Osteocyte (in vitro differentiated cells): ENCODE results near the gene BANF2. TPM values are rescaled to one million over a fixed set of nuclear protein-coding genes. Genes with fewer than 3 reads are reported as not detected.
A peak's percentile ranks its signal among the peaks of the same experiment; 100 is the strongest.

Experiments
- DNase-seq: peaks from one replicate; pipeline ENCODE4 v3.0.0; 2021; ENCODE audit warnings: mixed read lengths; ENCODE audit not compliant: unreplicated experiment; ENCODE audit errors: extremely low spot score
- H3K27ac Mint-ChIP-seq: one replicate; pipeline ENCODE4 v1.8.0; 2021; ENCODE audit warnings: mild to moderate bottlenecking, mixed read lengths; ENCODE audit not compliant: unreplicated experiment
- H3K27me3 Mint-ChIP-seq: one replicate; pipeline ENCODE4 v1.8.0; 2021; ENCODE audit warnings: mixed read lengths; ENCODE audit not compliant: unreplicated experiment
- H3K36me3 Mint-ChIP-seq: one replicate; pipeline ENCODE4 v1.8.0; 2021; ENCODE audit warnings: mixed read lengths; ENCODE audit not compliant: unreplicated experiment
- H3K4me1 Mint-ChIP-seq: one replicate; pipeline ENCODE4 v1.8.0; 2021; ENCODE audit warnings: mixed read lengths; ENCODE audit not compliant: unreplicated experiment
- H3K4me3 Mint-ChIP-seq: one replicate; pipeline ENCODE4 v1.8.0; 2021; ENCODE audit warnings: mild to moderate bottlenecking, moderate library complexity, mixed read lengths; ENCODE audit not compliant: unreplicated experiment
- H3K9me3 Mint-ChIP-seq: one replicate; pipeline ENCODE4 v1.8.0; 2021; ENCODE audit warnings: mixed read lengths; ENCODE audit not compliant: unreplicated experiment
- CTCF ChIP-seq: fragments of 200-600 bp; sonication (generic); IDR thresholded peaks from 2 replicates; pipeline ENCODE4 v1.5.0; 2021; ENCODE audit warnings: antibody characterized with exemption, mild to moderate bottlenecking, moderate library complexity
- total RNA-seq: library from RNA; stranded (reverse); gene quantifications from 2 replicates; pipeline ENCODE4 v1.2.1, GENCODE V29; 2021

BANF2 gene
- total RNA-seq, 1 donor from 2014 or later: not detected

GRCh38 chr20:17682889-17683198, 16.9 kb upstream of the BANF2 start:
- H3K4me1 Mint-ChIP-seq: peaks cover 28% of the 10 kb centered on the region
- peaks cover 11% of the 10 kb centered on the region for H3K36me3 Mint-ChIP-seq
- H3K27me3 Mint-ChIP-seq: peaks cover 42% of the 10 kb centered on the region
- no peak overlapping the region for H3K27ac Mint-ChIP-seq
- TF ChIP-seq CTCF: no peak
- H3K4me3 Mint-ChIP-seq: peak overlapping the region; percentile 75
- DNase-seq: no peak
- peaks cover 3% of the 10 kb centered on the region for H3K9me3 Mint-ChIP-seq

- no peak for TF ChIP-seq CTCF
- H3K4me3 Mint-ChIP-seq: peak overlapping the region; percentile 75
- no peak for DNase-seq
- peaks cover 23% of the 10 kb centered on the region for H3K4me1 Mint-ChIP-seq
- peaks cover 8% of the 10 kb centered on the region for H3K36me3 Mint-ChIP-seq
- peaks cover 4% of the 10 kb centered on the region for H3K9me3 Mint-ChIP-seq
- H3K27me3 Mint-ChIP-seq: peaks cover 43% of the 10 kb centered on the region
- H3K27ac Mint-ChIP-seq: no peak overlapping the region
These were observed 16.3 kb upstream of the BANF2 start for GRCh38 chr20:17683218-17684076.

GRCh38 chr20:17684077-17684888, 15.5 kb upstream of the BANF2 start:
- Mint-ChIP-seq H3K9me3 (peaks cover 4% of the 10 kb centered on the region), H3K4me1 (peaks cover 17% of the 10 kb centered on the region), H3K4me3 (no peak overlapping the region), H3K27ac (no peak overlapping the region), H3K36me3 (peaks cover 5% of the 10 kb centered on the region), H3K27me3 (peaks cover 47% of the 10 kb centered on the region)
- no peak for DNase-seq
- no peak for TF ChIP-seq CTCF

GRCh38 chr20:17685168-17685567, 14.6 kb upstream of the BANF2 start:
- Mint-ChIP-seq H3K27ac (no peak overlapping the region), H3K27me3 (peaks cover 53% of the 10 kb centered on the region), H3K4me1 (peaks cover 8% of the 10 kb centered on the region), H3K4me3 (no peak overlapping the region), H3K36me3 (no peaks in the 10 kb centered on the region), H3K9me3 (peaks cover 5% of the 10 kb centered on the region)
- no peak for DNase-seq
- no peak for TF ChIP-seq CTCF

GRCh38 chr20:17687800-17688199, 12.0 kb upstream of the BANF2 start:
- H3K4me3 Mint-ChIP-seq: no peak overlapping the region
- H3K36me3 Mint-ChIP-seq: no peaks in the 10 kb centered on the region
- peaks cover 2% of the 10 kb centered on the region for H3K4me1 Mint-ChIP-seq
- peaks cover 8% of the 10 kb centered on the region for H3K9me3 Mint-ChIP-seq
- peaks cover 69% of the 10 kb centered on the region for H3K27me3 Mint-ChIP-seq
- H3K27ac Mint-ChIP-seq: no peak overlapping the region
- TF ChIP-seq CTCF: no peak
- DNase-seq: no peak
